T-helper 22 cell (primary cell): ENCODE results near the gene UBXN11.
"Not testable (repeated sequence)": the region's sequence is repeated elsewhere in the genome, so short reads cannot be mapped to it uniquely, and the experiment has no call there.

Experiments used
- DNase-seq: peaks from one replicate; pipeline ENCODE4 v3.0.0-alpha.2; 2020; ENCODE audit warnings: low read depth

The UBXN11 gene

DNA sequence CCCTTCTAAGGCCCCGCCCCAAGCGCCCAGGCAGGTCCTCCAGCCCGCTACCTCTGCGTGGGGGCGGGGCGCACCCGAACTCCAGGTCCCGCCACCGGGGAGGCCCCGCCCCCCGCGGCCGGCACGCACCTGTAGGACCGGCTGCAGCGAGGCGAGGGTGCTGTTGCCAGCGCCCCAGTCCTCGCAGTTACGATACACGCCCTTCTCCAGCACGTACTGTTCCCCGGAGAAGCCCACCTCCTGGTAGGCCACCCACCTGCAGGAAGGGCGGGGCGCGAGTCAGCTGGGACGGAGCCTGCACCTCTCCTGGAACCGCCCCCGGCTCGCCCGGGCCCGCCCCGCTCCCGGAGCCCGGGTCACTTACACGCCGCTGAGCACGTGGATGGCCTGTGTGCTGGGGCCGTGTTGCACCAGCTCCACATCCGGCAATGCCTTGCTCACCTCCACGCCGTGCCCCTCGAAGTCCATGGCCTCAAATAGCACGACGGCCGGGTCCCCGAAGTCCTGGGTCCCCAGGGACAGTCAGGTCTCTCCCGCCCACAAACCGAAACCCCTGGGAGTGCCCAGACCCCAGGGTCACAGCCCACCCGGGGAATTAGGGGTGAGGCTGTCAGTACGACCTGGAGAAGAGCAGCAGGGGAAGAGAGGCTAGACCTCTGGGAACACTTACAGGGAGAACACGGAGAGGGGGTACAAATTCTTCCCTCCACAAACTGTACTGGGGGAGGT lies 30.2 kb upstream of the UBXN11 start:
- peak; percentile 83 for DNase-seq

DNA sequence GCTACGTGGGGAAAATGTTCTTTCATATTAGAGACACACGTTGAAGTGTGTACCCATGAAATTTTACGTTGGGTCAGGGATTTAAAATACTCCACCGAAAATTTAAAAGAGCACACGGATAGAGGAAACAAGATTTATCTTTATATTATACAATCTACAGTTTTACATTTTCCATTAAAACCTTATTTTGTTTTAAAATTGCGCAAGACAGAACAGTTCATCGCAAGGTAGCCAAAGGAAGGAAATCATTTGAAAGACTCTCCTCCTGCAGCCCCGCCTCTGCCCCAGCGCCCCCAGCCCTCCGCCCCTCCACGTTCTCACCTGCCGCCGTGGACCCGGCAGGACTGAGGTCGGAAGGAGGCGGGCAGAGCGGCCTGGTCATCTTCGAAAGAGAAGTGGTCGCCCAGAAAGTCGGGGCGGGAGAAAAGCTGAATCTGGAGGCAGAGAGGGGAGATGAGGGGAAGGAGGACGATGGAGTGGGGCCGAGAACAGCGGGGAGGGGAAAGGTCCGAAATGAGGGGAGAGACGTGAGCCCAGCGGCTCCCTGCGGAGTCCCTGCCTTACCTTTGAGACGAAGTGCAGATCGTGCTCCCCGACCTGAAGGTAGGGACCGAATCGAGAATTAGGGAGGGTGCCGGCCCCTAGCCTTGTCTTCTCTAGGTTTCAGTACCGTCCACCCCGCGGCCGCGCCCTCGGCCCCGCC lies 29.5 kb upstream of the UBXN11 start:
- no peak for DNase-seq

DNA sequence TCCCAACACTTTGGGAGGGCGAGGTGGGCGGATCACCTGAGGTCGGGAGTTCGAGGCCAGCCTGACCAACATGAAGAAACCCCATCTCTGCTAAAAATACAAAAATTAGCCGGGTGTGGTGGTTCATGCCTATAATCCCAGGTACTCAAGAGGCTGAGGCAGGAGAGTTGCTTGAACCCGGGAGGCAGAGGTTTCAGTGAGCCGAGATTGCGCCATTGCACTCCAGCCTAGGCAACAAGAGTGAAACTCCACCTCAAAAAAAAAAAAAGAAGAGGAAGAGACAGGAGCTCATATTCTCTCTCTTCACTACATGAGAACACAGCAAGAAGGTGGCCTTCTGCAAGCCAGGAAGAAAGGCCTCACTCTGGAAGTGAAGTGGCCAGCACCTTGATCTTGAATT lies 26.9 kb upstream of the UBXN11 start:
- DNase-seq: not testable (repeated sequence)

DNA sequence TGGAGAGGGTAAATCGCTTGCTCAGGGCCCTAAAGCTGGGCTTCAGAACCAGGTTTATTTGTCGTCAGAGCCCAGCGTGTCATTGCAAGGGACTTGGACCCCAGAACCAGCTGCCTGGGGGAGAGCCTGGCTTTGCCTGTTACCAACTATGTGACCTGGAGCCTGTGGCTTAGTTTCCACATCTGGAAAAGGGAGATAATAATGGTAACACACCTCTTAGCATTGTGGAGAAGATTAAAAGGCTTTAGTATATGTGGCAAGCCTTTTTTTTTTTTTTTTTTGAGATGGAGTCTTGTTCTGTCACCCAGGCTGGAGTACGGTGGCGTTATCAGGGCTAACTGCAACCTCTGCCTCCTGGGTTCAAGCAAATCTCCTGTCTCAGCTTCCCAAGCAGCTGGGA lies 23.8 kb upstream of the UBXN11 start:
- no peak for DNase-seq

DNA sequence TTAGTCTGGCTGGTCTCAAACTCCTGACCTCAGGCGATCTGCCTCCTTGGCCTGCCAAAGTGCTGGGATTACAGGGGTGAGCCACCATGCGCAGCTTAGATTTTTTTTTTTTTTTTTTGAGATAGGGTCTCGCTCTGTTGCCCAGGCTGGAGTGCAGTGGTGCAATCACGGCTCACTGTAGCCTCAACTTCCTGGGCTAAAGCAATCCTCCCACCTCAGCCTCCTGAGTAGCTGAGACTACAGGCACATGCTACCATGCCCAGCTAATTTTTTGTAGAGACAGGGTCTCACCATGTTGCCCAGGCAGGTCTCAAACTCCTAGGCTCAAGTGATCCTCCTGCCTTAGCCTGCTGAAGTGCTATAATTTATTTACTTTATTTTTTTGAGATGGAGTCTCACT lies 22.9 kb upstream of the UBXN11 start:
- DNase-seq: not testable (repeated sequence)

DNA sequence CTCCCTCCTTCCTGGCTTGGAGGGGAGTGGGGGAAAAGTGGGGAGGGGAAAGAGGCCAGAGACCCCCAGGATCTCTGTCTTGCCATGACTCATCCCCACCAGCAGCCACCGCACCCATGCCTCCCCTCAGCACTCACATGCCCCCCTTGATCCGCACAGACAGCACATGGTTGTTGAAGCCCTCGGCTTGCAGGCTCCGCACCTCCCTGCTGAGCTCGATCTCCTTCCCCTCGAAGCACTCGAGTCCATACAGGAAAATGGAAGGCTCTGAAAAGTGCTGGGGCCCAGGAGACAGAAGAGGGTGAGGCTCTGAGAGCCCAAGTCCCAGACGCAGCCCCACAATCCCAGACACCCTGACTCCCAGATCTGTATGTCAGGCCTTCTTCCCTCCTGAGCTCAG lies 22.2 kb upstream of the UBXN11 start:
- DNase-seq: no peak

DNA sequence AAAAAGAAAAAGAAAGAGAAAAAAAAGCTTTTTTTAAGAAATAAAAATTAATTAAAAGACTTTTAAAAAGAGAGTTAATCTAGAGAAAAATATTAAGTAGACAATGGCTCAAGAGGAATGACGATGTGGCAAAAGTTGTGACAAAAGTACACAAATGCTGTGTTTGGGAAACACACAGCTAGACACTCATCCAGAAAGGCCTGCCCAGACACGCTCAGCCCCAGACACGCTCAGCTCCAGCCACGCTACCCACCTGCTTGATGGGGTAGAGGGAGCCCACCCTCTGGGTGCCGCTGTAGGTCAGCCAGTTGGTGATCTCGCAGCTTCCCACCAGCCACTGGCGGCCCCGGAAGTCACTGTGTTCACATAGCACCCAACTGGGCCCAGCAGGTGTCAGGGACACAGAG lies 21.5 kb upstream of the UBXN11 start:
- DNase-seq: no peak

DNA sequence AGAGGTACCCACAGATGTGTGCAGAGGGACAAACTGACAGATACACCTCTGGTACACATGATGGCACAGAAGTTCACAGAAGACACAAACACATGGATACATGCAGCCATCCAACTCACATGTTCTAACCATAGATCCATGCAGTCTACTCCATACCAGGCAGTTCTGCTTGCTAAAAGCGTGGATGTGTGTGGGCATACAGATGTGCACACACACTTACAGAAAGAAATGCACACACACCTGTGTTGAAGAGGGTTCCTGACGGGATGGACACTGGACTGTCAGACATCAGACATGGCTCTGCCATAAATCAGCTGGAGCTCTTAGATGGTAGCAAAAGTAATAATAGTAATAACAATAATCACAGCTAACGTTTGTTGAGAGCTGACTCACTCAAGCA lies 18.1 kb upstream of the UBXN11 start:
- DNase-seq: no peak

DNA sequence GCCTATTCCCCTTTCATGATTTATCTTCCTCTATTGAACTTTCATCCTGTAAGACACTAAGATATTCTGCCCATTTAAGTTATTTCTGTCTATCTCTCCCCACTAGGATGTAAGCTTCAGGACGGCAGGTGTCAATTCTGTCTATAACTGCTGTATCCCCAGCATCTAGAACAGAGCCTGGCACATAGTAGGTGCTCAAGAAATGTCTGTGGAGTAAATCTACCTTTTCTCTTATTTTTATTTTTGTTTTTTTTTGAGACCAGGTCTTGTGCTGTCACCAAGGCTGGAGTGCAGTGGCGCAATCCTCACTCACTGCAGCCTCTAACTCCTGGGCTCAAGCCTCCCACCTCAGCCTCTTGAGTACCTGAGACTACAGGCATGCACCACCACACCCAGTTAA lies 16.9 kb upstream of the UBXN11 start:
- no peak for DNase-seq

DNA sequence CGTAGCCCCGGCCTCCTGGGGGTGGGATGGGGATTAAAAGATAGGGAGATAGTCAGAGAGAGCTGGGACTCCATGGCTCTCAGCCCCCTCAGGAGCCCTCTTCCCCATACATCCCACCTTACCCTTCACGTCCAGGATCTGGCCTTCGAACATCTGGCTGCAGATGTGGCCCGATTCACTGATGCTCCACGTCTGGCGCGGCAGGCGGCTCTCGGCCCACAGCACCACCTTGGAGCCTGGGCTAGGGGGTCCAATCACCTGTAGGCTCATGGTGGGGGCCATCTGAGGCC lies 15.6 kb upstream of the UBXN11 start:
- DNase-seq: no peak

DNA sequence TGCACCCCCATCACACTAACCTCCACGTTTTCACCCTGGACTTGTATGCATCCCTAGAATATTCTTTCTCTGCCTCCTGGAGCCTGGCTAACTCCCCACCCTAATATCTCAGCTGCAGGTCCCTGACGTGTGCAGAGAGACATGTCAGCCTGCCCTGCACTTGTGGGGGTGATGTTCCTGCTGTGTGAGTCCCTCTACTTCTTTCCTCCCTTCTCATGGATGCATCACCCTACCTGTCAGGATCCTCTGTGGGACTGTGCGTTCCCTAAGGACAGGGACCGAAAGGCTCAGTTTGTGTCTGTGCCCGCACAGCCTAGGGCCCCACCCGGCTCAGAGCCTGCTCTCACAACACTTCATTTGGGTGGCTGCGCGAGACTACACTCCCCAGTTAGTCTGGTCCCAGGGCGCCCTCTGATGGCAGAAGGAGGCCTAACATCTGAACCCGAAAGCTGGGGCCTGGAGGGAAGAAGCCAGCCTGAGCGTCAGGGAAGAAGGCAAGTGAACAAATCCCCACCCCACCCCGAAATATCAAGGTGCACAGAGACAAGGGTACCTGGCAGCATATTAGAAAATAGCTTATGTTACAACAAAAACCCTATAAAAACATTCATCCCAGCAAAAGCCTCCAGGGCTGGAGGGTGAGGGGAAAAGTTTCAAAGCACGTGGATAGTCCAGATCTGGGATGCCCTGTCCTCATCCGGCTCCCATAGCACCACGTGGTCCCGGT lies 15.0 kb upstream of the UBXN11 start:
- peak; percentile 76 for DNase-seq

DNA sequence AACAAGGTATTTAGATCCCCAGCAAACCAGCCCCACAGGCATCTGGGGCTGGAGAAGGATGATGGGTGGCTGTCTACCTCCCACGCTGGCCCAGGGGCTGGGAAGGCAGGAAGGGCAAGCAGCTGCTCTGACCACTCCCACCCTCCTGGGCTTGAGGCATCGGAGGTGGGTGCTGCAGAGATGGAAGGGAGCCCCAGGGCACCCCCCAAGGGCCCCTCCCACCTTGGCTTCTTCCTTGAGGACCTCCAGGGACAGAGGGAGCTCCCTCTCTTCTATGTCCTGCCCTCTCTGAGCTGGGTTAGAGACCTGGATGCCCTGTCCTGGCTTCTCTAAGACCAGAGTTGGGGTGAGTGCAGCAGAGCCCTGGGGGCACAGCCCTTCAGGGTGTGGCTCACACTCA lies 14.5 kb upstream of the UBXN11 start:
- DNase-seq: no peak

DNA sequence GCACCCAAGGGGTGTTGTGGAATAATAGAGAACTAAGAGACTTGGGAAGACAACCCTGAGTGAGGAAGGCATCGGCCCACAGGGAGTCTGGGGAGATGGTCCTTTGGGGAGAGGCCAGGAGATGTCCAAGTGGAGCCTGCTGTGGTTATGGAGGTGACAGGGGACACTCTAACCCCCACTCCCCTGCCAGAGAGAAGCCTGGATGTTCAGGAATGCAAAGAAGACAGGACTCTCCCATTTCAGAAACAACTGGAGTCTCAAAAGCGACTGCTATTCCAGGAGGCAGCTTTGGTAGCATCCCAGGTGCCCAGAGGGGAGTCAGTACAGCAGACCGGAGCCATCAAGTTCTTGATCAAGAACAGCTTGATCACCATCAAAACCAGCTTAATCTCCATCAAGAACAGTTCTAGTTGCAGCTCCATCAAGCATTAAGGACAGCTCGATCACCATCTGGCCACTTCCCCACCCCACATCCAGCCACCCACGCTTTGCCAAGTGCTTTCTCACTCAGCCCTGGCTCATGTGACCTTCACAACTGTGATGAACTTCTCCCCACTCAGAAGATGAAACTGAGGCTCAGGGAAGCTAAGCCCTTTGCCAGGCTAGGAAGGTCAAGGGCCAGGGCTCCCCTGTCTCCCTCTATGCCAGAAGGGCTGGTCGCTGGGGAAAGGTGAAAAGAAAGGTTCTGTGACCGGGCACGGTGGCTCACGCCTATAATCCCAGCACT lies 12.1 kb upstream of the UBXN11 start:
- no peak for DNase-seq

DNA sequence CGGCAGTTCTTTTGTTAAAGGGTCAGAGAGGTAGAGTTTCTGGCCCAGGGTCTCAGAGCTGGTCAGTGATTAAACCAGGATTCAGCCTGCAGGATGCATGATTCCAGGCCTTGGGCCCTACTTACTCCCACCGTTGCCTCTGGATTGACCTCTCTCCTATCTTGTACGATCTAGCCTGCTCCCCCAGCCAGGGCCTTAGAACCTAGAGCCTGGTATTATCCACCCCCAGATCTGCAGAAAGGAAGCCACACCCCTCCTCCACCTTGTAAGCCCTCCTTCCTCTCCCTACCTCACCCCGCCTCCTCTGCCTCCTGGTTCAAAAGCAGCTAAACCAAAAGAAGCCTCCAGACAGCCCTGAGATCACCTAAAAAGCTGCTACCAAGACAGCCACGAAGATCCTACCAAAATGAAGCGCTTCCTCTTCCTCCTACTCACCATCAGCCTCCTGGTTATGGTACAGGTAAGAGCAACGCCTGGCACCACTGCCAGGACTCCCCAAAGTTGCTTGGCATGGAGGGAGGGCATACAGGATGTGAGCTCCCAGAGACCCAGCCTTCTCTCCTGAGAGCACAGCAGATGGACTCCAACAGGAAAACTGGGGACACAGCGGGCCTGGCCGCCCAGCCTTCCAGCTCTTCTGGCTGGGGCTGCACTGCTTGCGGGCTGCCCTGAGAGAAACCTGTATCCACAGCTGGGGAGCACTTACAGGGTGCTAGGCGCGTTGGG lies 11.3 kb upstream of the UBXN11 start, which contains the start of gene CD52:
TSS of gene CD52 (plus strand) at position 347 of the 726 bp plus-strand sequence. CDS start at position 407, 60 bp downstream.
- peak; percentile 70 for DNase-seq

DNA sequence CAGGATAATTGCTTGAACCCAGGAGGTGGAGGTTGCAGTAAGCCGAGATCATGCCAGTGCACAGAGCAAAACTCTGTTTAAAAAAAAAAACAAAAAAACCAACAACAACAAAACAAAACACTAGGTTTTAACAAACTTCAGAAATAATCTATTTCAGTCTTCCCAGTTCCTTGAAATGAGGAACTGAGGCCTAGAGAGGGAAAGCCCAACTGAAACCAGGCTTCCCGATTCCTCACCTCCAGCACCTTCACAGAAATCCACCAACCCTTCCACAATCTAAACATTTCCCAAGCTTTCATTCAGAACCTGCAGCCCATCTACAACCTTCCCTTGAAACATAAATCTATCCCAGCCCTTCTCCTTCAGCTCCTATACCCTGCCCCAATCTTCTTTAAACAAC lies 10.7 kb upstream of the UBXN11 start:
- DNase-seq: no peak

DNA sequence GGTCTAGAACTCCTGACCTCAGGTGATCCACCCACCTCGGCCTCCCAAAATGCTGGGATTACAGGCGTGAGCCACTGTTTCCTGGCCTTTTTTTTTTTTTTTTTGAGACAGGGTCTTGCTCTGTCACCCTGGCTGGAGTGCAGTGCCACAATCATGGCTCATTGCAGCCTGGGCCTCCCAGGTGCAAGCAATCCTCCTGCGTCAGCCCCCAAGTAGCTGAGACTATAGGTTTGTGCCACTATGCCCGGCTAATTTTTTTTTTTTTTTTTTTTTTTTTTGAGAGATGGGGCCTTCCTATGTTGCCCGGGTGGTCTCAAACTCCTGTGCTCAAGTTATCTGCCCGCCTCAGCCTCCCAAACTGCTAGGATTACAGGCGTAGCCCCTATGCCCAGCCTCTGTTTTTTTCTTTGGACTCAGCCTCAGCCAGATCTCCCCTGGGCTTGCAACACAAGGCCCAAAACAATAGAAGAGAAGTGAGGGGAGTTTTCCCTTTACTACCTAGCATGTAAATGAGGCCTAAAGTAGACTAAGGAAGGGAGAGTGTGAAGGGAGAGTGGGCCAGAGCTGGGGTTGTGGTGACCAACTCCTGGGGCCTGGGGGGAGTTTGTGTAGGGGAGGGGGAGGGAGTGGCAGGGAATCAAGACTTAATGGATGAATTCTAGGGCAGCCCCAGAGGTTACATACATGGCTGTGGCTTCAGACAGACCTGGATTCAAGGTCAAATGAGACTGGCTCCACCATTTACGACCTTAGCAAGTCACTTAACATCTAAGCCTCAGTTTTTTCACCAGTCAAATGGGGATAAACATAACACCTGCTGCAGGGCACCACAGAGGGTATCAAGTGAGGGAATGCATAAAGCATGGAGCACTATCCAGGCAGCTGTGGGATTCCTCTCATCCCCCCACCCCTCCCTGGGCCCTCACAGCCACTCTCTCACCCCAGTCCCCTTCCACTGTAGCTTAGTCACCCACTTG lies 9.7 kb upstream of the UBXN11 start:
- DNase-seq: no peak

DNA sequence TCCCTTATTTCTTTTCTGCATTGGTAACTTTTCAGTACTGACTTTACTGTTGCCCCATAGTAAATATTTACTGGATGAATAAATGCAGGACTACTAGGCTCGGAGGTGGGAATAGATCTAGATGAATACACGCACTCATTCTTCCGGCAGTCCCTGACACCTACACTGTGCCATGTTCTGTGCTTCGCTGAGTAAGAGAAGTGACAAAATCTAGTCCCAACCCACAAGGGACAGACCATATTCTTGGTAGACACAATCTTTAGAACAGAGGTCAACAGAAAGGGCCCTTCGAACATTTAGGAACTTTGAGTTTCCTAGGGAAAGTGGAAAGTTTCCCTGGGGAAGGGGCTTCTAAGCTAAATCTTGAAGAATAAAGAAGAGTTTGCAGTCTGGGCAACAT lies 8.1 kb upstream of the UBXN11 start:
- no peak for DNase-seq

DNA sequence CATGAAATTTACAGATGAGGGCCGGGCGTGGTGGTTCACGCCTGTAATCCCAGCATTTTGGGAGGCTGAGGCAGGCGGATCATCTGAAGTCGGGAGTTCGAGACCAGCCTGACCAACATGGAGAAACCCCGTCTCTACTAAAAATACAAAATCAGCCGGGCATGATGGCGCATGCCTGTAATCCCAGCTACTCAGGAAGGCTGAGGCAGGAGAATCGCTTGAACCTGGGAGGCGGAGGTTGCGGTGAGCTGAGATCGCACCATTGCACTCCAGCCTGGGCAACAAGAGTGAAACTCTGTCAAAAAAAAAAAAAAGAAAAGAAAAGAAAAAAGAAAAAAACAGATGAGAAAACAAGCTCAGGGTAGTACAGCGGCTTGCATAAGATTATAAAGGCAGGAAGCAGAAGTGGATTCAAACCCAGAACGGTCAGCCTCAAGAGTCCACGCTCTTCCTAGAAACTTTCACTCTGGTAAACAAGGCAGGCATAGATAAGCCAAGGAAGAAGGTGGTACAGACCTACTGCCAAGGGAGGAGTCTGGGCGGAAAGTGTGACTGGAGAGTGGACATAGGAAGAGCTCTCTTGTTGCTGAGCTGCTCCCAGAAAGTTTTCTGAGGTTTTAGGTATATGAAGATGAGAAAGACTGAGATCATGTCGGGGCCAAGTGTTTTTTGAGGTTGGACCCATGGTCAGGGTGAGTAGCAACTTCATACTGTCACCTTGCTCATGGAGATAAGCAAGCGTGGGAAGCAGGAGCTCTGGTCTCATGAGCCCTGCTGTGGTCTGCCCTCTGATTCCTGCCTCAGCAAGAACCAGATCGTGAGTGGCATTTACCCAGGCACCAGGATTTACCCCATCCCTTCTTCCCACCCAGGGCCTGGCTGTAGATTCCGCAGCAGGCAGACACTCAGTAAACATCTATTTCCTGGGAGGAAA lies 1.8 kb upstream of the UBXN11 start:
- DNase-seq: not testable (repeated sequence)

DNA sequence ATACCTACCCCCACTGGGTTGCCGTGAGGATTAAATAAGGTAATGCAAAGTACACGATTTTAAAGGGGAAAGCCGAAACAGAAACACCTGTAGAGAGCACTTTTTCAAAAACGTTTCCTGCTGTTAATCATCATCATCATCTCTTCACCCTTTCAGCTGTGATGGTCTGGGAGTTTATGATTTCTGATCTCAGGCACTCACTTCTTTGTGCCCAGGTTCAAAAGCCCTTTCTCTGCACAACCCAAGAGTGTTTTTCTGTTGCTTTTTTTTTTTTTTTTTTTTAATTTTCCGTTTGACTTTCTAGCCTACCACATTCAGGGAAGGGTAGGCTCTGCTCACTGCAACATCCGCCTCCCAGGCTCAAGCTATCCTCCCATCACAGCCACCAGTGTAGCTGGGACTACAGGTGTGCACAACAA lies 936 bp upstream of the UBXN11 start:
- DNase-seq: no peak
